NCI-H187 treated with DMSO at 0.1 percent for 48 hours (cell line): ENCODE results near the gene SWSAP1.

Experiments used
- DNase-seq: peaks from one replicate; lab custom pipeline; 2025; lab: John Stamatoyannopoulos, UW

The SWSAP1 gene

GRCh38 chr19:11408591-11408990 is 34.1 kb downstream of the SWSAP1 start:
- DNase-seq = no peak

GRCh38 chr19:11410682-11411081 is 36.2 kb downstream of the SWSAP1 start:
- DNase-seq = no peak

GRCh38 chr19:11414544-11414943 is 40.1 kb downstream of the SWSAP1 start:
- DNase-seq = no peak

GRCh38 chr19:11416346-11417052 is 42.0 kb downstream of the SWSAP1 start:
- DNase-seq = no peak

- no peak for DNase-seq
Measured at GRCh38 chr19:11418094-11418548, 43.7 kb downstream of the SWSAP1 start.

- DNase-seq = no peak
Measured at GRCh38 chr19:11418549-11419506, 44.4 kb downstream of the SWSAP1 start, which contains the start of gene RGL3. Gene RGL3 (minus strand): TSS chr19:11419314. CDS start chr19:11419278, 36 bp downstream.

GRCh38 chr19:11420429-11421370 is 46.2 kb downstream of the SWSAP1 start:
- no peak for DNase-seq

- DNase-seq = no peak
Measured at GRCh38 chr19:11421371-11422098, 47.1 kb downstream of the SWSAP1 start.

- DNase-seq = no peak
Measured at GRCh38 chr19:11422163-11423065, 47.9 kb downstream of the SWSAP1 start.

- DNase-seq = no peak
Measured at GRCh38 chr19:11423164-11423790, 48.8 kb downstream of the SWSAP1 start.

- no peak for DNase-seq
Measured at GRCh38 chr19:11423791-11424181, 49.3 kb downstream of the SWSAP1 start.
